GM11168 (cell line): ENCODE results near the gene UQCC3.
"Not testable (repeated sequence)": the region's sequence is repeated elsewhere in the genome, so short reads cannot be mapped to it uniquely, and the experiment has no call there.

Experiments
- in situ Hi-C: fragments of 300-500 bp; cut with MboI; formaldehyde crosslinking; loops from one replicate; pipeline ENCODE4 v1.12.0; 2022; ENCODE audit warnings: low sequenced_read_pairs; ENCODE audit not compliant: unreplicated experiment

UQCC3 gene

DNA sequence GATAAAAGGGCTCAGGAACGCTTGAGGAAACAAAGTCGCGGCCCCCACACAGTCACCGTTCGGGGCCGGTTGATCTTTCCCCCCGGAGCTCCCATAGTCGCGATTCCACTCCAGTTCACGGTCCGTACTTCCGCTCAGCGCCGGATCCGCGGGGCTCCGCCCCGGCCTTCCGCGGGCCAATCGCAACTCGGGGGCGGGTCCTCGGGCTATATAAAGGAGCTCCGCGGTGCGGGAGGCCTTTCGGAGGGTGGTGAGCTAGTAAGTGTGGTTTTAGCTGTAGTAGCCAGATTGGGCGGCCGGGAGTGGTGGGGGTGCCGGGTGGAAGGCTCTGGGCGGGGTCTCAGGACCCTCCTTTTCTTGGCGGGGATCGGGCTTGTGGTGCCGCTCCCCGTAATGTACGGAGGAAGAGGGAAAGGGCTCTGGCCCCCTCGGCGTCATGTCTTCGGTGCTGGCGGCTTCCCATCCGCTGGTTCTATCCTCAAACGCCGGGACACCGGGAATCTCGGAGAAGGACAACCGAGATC, 6.3 kb upstream of the UQCC3 start, which contains the start of the genes C11orf98 and CSKMT:
Gene C11orf98, minus strand, starts transcription at position 136 of the 524 bp plus-strand sequence. Its CDS starts 41 bp downstream, at position 95.
Gene CSKMT, plus strand, starts transcription at position 238 of the 524 bp plus-strand sequence. CDS start 568 bp downstream, outside the sequence.
- in situ Hi-C loops, result no loop called here

DNA sequence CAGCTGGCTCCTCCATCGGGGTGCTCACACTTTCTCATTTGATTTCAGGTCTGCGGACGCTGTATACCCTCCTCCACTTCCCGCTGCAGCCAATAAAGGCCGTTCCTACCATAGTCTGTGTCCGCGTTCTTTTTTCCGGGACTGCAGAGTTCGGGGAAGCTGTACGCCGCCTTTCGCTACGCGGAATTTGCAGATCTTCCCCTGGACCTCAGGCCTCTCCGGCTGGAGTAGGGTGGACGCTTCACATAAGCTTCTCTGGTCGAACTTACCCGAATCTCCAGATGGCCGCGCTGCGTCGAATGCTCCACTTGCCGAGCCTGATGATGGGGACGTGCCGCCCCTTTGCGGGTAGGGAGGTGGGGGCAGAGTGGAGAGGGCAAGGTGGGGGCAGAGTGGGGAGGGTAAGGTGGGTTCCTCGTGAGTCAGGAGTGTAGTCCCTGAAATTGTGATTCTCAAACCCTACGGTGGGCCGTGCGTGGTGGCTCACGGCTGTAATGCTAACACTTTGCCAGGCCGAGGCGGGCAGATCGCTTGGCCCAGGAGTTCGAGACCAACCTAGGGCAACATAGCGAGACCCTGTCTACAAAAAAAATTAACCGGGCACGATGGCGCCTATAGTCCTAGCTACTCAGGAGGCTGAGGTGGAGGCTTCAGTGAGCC, 5.7 kb upstream of the UQCC3 start:
- in situ Hi-C loops, result no loop called here

DNA sequence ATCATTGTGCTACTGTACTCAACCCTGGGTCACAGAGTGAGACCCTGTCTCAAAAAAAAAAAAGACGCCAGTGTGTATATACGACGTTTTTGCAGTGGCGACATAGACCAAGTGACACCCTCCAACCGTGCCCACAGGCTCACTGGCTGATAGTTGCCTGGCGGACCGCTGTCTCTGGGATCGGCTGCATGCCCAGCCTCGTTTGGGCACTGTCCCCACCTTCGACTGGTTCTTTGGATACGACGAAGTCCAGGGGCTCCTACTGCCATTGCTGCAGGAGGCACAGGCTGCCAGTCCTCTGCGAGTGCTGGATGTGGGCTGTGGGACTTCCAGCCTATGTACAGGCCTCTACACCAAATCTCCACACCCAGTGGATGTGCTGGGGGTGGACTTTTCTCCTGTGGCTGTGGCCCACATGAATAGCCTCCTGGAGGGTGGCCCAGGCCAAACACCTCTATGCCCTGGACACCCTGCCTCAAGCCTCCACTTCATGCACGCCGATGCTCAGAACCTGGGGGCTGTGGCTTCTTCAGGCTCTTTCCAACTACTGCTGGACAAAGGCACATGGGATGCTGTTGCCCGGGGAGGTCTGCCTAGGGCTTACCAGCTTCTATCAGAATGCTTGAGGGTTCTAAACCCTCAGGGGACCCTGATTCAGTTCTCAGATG, 5.1 kb upstream of the UQCC3 start:
- in situ Hi-C loops, result no loop called here

DNA sequence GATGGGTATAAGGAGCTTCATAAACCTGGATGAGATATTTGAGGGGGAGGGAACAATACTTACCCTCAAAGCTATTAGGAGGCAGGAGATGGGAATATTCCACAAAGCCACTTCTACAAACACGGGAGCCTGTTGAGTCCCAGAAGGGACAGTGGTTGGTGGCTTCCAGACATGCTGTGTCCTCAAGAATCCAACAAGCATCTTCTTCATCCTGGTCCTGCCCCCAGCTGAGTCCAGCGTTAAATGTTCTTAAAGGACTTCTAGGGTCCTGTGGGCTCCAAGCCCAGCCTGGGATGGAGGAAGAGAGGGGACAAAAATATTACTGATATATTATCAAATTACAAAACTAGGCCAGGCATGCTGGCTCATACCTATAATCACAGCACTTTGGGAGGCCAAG, 4.0 kb upstream of the UQCC3 start:
- in situ Hi-C loops, result no loop called here

DNA sequence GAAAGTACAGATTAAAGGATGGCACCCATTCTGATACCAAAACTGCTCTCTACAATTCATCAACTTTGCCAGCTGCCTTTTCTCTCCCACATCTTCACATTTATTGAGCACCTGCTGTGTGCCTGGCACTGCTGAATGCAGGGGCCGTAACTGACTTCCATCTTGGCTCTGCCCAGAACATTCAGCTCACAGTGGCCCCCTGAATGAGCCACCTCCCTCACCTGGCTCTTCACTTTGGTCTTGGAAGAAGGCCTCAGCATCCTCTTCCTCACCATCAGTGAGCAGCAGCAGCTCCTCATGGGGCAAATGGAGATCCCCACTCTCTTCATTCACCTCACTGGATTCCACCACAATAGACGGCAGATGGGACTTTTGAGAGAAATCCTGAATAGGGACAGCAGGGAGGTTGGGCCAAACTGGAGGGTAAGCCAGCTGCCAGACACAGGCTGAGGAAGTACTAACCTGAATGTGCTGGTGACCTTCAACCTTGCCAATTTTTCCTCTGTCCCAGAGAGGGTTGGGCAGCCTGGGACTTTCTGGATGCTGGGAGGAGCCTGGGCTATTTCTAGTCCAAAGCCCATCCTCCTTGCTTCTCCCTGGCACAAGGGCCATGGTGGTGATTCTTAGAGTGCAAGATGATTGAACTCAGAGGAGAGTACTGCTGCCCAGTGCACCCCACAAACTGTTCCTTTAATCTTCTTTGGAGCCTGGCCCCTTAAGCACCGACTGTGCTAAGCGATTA, 1.9 kb upstream of the UQCC3 start:
- in situ Hi-C loops, result no loop called here

DNA sequence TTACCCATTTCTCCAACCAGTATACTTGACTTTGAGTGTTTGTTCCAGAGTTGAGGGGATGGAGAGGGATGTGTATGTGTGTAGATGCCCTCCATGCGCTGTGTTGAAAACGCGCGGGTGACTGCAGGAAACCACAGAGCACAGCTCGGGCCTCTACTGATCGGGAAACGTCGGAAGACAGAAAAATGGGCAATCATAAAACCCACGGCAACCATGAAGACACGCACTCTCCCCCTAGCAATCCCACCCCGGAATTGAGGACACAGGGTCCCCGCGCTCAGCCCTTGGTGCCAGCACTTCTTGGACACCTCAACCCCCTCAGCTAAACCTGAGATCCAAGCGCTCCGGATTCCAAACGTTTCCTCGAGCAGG, 251 bp upstream of the UQCC3 start:
- in situ Hi-C loops, result no loop called here

DNA sequence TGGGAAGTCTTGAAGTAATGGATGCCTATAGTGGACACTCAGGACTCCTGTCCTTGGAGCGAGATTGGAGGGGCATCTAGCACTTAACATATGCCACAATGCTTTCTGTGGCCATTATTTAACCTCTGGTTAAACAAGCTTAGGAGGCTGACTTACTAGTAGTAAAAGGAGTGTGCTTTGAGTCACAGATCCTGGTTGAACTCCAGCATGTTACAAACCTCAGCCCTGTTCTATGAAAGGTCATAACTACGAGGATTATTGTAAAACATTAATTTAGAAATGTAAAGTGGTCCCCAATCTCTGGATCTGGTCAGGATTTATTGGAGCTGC, 1.7 kb downstream of the UQCC3 start:
- in situ Hi-C loops, result no loop called here

DNA sequence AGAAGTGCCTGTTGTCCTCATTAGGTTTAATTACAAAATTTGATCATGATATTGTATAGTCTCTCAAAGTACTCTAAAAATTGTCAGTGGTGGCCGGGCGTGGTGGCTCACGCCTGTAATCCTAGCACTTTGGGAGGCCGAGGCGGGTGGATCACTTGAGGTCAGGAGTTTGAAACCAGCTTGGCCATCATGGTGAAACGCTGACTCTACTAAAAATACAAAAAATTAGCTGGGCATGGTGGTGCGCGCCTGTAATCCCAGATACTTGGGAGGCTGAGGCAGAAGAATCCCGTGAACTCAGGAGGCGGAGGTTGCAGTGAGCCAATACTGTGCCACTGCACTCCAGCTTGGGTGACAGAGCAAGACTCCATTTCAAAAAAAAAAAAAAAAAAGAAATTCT, 3.9 kb downstream of the UQCC3 start:
- in situ Hi-C loops, result not testable (repeated sequence)

DNA sequence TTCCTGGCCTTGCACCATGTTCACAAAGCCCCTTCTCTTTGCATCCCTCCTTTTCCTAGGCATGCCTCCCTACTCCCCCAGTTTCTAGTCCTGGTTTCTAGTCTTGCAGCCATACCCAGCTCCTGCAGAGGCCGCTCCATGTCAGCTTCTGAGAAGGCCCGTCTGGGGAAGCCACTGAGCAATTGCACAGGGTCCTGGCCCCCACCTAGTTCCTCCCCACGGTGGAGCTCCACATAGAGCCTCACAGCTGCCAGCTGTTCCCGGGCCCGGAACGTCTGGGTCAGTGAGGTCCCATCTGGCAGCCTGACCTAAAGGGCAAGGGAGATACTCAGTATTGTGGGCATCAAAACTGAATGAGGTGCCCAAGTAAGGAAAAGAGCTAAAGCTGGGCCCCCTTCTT, 5.2 kb downstream of the UQCC3 start:
- in situ Hi-C loops, result no loop called here

DNA sequence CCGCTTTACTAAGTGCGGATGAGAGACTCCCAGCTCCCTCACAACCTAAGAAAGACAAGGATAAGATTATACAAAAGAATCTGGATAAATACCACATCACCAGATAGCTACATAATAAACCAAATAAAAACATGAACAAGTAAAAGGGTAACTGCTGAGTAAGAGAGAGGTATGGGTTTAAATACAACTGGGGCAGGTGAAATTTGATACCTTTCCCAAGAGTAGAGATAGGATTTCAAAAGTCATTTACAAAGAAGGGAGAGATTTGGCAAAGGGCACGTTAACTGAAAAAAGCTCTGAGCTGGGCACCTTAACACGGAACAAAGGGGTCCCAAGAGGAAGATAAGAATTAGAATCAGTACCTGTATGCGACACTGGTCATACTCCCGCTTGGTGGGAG, 5.7 kb downstream of the UQCC3 start:
- in situ Hi-C loops, result no loop called here

DNA sequence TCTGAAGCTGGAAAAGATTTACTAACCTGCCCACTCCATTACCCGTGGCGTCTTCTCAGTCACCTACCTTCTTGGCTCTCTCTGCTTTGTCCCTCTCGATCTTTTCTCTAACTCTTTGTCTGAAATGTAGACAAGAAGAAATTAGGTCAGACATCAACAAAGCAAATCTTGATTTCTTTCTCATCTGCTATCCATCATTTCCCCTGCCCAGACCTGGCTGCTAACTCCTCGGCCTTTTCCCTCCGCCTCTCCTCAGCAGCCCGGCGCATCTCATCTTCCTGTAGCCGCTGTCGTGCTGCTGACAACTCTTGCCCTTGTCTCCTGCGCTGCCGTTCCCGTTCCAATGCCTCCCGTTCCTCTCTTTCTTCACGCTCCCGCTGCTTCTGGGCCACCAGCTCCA, 6.2 kb downstream of the UQCC3 start:
- in situ Hi-C loops, result no loop called here

DNA sequence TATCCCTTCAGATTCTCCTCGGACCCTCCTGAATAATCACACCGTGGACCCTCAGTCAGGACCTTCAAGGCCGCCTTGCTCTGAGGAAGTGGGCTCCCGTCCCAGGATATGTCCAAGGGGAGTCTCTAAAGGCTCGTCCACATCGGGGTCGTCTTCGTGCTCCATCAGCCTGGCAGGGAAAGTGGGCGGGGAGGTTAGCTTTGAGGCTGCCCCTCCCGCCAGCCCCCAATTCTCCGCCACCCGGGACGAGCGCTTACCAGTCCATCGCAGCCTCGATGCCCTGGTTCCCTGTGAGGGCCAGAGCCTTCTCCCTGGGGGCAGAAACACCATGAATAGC, 6.9 kb downstream of the UQCC3 start:
- in situ Hi-C loops, result no loop called here

DNA sequence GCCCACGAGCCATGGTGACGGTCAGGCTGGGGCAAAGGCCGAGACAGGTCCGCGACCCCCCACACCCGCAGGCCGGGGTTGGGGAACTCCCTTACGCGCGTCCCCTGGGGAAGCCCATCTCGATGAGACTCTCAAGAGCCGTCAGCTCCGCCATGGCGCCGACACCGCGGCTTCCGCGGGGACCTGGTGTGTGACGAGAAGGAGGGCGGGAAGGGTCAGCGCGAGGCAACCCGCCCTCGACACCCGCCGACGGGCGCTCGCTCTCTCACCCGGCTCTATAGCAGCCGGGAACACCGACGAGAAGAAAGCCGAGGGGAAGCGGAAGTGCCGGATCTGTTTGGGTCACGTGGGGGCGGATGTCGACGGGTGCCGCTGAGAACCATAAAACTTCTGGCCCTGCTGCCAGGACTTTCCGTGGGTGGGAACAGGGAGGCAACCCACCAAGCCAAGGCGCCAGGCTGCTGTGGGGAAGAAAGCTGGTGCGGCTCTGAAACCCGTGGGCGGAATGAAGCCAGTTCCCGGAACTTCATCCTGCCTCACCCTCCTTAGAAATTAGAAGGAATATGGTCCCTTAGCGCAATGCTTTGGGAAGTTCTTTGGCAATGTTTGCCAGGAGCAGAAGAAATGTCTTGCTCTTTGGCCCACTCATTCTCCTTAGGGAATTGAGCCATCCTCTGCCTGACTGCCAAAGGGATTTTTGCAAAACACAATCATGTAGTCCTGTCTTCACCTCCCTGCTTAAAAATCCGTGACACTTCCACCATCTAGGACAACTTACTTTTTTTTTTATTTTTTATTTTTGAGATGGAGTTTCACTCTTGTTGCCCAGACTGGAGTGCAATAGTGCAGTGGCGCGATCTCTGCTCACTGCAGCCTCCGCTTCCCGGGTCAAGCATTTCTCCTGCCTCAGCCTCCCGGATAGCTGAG, 7.6 kb downstream of the UQCC3 start, which contains the start of gene UBXN1:
Gene UBXN1, minus strand, starts transcription at position 304 of the 927 bp plus-strand sequence. Its CDS starts 150 bp downstream, at position 154.
- in situ Hi-C loops, result no loop called here

DNA sequence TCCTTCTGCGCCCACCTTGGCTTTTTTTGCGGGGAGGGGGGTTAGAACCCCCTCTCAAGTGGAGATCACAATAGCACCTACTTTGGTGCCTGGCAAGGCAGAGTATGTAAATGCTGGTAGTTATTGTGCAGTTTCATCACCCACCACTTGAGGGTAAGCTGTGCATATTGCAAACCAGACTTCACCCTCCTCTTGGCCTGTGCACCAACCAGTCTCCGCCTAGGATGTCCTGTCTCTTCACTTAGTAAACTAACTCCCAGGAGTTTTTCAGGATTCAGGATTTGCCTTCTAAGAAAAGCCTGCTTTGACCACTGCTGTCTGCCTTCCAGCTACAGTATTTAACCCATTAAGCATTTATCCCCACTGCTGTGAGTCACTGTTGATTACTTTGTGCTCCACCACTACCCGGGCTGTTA, 9.4 kb downstream of the UQCC3 start:
- in situ Hi-C loops, result no loop called here

DNA sequence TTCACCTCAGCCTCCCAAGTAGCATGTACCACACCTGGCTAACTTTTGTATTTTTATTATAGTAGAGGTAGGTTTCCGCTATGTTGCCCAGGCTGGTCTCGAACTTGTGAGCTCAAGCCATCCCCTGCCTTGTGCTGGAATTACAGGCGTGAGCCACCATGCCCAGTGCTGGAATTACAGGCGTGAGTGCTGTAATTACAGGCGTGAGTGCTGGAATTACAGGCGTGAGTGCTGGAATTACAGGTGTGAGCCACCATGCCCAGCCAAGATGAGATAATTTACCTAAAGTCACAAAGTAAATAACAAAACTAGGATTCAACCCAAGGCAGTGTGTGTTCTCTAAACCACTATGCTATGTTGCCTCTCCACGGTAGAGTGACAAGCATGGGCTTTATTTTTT, 11.0 kb downstream of the UQCC3 start:
- in situ Hi-C loops, result no loop called here

DNA sequence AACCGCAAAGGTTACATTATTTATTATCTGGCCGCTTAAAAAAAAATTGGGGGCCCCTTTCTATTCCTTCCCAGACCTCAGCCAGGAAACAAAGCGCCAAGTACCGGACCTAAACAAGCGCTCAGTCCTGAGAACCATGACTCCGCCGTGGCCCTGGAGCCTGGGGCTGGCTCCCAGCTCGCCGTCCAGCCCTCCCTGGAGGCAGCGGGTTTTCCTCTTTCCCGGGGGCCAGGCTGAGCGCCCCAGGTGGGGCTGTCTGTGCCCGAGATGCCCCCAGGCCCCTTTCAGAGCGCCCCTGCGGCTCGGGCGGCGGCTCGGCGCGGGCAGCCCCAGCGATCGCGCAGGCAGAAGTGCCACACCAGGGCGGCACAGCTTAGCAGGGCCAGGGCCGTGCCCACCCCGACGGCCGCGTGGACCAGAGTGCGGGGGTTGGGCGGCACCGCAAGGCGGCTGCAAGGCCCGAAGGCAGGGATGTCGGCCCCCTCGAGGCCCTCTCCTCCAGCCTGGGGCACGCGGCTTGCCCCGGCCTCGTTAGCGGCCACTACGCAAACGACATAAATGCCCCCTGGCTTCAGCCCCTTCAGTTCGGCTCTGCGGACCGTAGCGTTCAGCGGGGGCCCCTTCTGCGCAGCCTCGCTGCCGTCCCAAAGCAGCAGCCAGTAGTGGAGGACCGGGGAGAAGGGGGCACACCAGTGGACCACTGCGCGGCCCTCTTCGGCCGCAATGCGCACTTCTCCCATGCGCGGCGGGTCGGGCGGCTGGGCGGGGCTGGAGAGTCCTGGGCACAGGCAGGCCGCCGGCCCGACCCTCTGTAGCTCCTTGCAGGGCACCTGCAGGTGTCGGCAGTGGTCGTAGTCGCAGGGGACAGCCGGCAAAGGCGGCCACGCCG, 16.3 kb downstream of the UQCC3 start:
- in situ Hi-C loops, result no loop called here

DNA sequence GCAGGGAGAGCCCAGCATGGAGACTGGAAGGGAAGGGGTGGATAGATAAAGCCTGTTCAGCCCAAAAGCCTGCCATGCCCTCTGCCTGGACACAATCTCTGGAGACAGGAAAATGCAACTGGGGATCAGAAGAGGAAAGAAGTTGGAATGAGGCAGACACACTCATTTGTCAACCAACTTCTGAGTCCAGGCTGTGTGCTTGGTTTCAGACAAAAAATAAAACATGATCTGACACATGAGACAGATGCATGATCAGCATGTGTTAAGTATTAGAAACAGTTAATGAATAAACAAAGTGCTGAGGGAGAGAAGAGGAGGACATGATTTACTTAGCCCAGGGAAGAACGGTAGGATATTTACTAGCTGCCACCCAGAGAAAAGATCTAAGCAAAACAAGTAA, 17.0 kb downstream of the UQCC3 start:
- in situ Hi-C loops, result no loop called here

DNA sequence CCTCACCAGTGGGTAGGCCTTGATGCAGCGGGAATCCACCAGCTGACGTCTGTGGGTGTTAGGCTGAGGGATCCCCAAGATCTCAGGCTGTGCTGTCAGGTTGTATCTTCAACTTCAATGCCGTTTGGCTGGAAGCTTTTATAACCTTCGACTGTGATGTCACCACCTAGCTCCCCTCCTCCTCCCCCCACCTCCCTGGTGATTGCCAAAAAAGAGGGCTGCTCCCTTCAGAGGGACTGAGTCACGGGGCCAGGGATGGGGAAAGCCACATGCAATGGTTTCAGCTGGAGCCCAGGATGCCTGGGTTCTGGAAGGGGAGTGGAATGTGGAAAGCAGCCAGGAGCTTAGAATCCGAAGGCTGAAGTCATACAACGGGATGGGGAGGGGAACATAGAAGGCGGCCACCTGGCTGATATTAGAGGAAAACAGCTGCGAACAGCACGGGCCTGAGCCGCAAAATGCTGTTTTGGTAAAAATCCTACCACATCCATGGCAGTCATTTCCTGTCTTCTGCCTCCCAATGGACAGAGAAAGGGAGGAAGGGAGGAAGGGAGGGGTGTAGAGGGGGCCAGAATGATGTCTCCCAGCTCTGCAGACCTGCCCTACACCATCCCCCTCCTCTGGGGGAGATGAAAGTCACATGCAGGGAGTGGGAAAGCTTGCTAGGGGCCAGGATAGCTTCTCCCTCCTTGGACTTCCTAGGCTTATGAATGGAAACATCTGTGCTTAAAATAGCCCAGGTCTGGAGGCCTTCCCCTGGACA, 18.1 kb downstream of the UQCC3 start, which contains the start of gene LRRN4CL:
Gene LRRN4CL, minus strand, starts transcription at position 110 of the 763 bp plus-strand sequence. CDS start 1,022 bp downstream, outside the sequence.
- in situ Hi-C loops, result no loop called here
